ENCODE results near the gene GNG13.
"Not testable (repeated sequence)": the region's sequence is repeated elsewhere in the genome, so short reads cannot be mapped to it uniquely, and the experiment has no call there.

The GNG13 gene

GRCh38 chr16:778447-778846 is 22.1 kb downstream of the GNG13 start:
- no peaks in the 10 kb centered on the region for H3K4me1 ChIP-seq (ENCODE audit: control insufficient read depth, insufficient read depth, low read length)
- no peaks in the 10 kb centered on the region for H3K36me3 ChIP-seq (ENCODE audit: control insufficient read depth, insufficient read depth, low read length)
- H3K27ac ChIP-seq (ENCODE audit: insufficient read depth, low read depth, low read length, poor library complexity, severe bottlenecking), result no peak overlapping the region
- no peak overlapping the region for H3K4me3 ChIP-seq (ENCODE audit: insufficient read depth, low read depth, low read length)
- 86 to 88% methylated on average over 11 of the region's 11 CpGs for WGBS, 2 experiments
- peaks cover 9% of the 10 kb centered on the region for H3K27me3 ChIP-seq (ENCODE audit: control insufficient read depth, insufficient read depth, low read length, poor library complexity, severe bottlenecking)
- no peaks in the 10 kb centered on the region for H3K9me3 ChIP-seq (ENCODE audit: control insufficient read depth, low read length)

- Histone ChIP-seq H3K4me3 (ENCODE audit: insufficient read depth, low read depth, low read length) (no peak overlapping the region), H3K9me3 (ENCODE audit: control insufficient read depth, low read length) (no peaks in the 10 kb centered on the region), H3K27me3 (ENCODE audit: control insufficient read depth, insufficient read depth, low read length, poor library complexity, severe bottlenecking) (peaks cover 9% of the 10 kb centered on the region), H3K27ac (ENCODE audit: insufficient read depth, low read depth, low read length, poor library complexity, severe bottlenecking) (no peak overlapping the region), H3K4me1 (ENCODE audit: control insufficient read depth, insufficient read depth, low read length) (no peaks in the 10 kb centered on the region), H3K36me3 (ENCODE audit: control insufficient read depth, insufficient read depth, low read length) (no peaks in the 10 kb centered on the region)
- 69 to 75% methylated on average over 16 of the region's 16 CpGs for WGBS, 2 experiments
Measured at GRCh38 chr16:777826-778225, 22.7 kb downstream of the GNG13 start.

DNA sequence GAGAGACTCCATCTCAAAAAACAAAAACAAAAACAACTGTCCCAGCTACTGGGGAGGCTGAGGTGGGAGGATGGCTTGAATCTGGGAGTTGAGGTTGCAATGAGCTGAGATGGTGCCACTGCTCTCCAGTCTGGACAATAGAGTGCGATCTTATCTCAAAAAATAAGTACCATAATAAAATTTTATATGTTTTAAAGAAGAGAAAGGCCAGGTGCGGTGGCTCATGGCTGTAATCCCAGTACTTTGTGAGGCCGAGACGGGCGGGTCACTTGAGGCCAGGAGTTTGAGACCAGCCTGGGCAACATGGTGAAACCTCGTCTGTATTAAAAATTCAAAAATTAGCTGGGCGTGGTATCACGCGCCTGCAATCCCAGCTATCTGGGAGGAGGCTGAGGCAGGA is 23.7 kb downstream of the GNG13 start:
- Histone ChIP-seq H3K4me1 (ENCODE audit: control insufficient read depth, insufficient read depth, low read length) (no peaks in the 10 kb centered on the region), H3K4me3 (ENCODE audit: insufficient read depth, low read depth, low read length) (no peak overlapping the region), H3K27me3 (ENCODE audit: control insufficient read depth, insufficient read depth, low read length, poor library complexity, severe bottlenecking) (peaks cover 9% of the 10 kb centered on the region), H3K36me3 (ENCODE audit: control insufficient read depth, insufficient read depth, low read length) (no peaks in the 10 kb centered on the region), H3K27ac (ENCODE audit: insufficient read depth, low read depth, low read length, poor library complexity, severe bottlenecking) (no peak overlapping the region), H3K9me3 (ENCODE audit: control insufficient read depth, low read length) (no peaks in the 10 kb centered on the region)
- WGBS, 2 experiments, result 90 to 94% methylated on average over 9 of the region's 9 CpGs

DNA sequence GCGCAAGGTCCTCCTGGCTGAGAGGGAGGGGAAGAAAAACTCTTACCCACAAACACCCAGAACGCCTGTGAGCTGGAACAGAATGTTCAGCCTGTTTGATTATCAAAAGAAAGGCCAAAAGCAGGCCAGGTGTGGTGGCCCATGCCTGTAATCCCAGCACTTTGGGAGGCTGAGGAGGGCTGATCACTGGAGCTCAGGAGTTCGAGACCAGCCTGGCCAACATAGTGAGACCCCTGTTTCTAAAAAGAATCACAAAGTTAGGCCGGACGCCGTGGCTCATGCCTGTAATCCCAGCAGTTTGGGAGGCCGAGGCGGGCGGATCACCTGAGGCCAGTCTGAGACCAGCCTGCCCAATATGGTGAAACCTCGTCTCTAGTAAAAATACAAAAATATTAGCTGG is 24.2 kb downstream of the GNG13 start:
- not testable (repeated sequence) for H3K27me3 ChIP-seq (ENCODE audit: control insufficient read depth, insufficient read depth, low read length, poor library complexity, severe bottlenecking); H3K4me3 ChIP-seq (ENCODE audit: insufficient read depth, low read depth, low read length); H3K4me1 ChIP-seq (ENCODE audit: control insufficient read depth, insufficient read depth, low read length); H3K9me3 ChIP-seq (ENCODE audit: control insufficient read depth, low read length); H3K36me3 ChIP-seq (ENCODE audit: control insufficient read depth, insufficient read depth, low read length); H3K27ac ChIP-seq (ENCODE audit: insufficient read depth, low read depth, low read length, poor library complexity, severe bottlenecking)
- 91 to 92% methylated on average over 10 of the region's 10 CpGs for WGBS, 2 experiments

DNA sequence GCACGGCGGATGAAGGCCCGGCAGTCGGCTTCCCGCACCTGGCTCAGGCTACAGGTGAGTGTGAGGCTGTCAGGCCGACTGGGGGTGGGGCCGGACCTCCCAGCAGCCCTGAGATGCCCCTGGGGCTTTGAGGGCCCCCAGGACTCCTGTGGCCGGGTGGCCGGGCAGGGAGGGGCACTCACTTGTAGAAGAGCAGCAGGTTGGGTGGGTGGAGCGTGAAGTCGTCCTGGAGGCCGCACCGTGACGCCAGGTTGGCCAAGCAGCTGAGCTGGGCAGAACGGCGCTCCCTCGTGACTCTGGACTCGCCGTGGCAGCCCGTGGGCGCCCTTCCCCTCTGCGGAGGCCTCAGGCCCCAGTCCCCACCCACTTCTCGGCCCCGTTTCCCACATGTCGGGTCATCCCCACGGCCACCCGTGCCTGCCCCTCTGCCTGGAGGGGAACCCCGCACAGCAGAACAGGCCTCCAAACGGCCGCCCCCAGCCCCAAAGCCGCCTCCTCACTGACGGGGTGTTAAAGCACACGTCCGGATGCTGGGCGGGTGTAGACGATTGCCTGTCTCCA is 25.2 kb downstream of the GNG13 start:
- no peaks in the 10 kb centered on the region for H3K9me3 ChIP-seq (ENCODE audit: control insufficient read depth, low read length)
- H3K36me3 ChIP-seq (ENCODE audit: control insufficient read depth, insufficient read depth, low read length), result no peaks in the 10 kb centered on the region
- H3K27ac ChIP-seq (ENCODE audit: insufficient read depth, low read depth, low read length, poor library complexity, severe bottlenecking), result no peak overlapping the region
- H3K4me1 ChIP-seq (ENCODE audit: control insufficient read depth, insufficient read depth, low read length), result no peaks in the 10 kb centered on the region
- 91% methylated on average over 36 of the region's 36 CpGs for WGBS, 2 experiments
- peaks cover 7% of the 10 kb centered on the region for H3K27me3 ChIP-seq (ENCODE audit: control insufficient read depth, insufficient read depth, low read length, poor library complexity, severe bottlenecking)
- no peak overlapping the region for H3K4me3 ChIP-seq (ENCODE audit: insufficient read depth, low read depth, low read length)

DNA sequence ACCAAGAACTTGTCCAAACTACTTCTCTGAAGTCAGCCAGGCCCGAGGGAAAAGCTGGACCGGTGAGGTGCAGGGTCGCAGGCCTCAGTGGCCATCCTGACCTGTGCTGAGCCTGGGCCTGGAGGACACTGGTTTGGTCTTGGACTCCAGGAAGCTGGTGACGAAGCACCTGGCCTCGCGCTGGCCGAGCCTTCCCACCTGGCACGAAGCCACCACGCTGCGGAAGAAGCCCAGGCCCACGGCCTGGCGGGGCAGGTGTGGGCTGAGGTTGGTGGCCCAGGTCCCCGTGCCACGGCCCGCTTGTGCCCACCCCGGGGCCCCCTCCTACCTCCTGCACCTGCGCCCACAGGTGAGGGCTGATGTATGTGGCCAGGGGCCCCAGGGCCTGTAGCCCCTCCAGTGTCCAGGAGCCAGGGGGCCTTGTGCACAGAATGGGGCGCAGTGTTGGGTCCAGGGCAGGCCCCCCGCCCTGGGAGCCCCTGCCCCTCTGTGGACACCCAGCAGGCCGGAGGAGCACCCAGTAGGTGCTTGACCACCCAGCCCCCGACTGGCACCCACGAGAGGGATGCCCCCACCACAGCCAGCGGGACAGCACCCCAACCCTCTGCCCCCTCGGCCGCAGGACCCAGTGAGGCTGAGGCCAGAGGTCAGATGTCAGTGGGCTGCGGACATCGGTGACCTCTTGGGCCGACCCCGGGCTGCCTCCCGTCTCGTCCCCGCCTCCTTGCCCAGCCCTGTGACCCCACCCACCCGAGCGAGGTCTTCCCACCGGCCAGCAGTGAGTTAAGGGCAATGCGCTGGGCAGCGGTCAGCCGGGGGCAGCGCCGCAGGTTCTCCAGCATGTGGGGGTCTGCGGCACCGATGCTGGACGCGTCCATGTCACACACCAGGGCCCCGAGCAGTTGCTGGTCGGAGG is 26.2 kb downstream of the GNG13 start:
- H3K27me3 ChIP-seq (ENCODE audit: control insufficient read depth, insufficient read depth, low read length, poor library complexity, severe bottlenecking), result peaks cover 6% of the 10 kb centered on the region
- H3K27ac ChIP-seq (ENCODE audit: insufficient read depth, low read depth, low read length, poor library complexity, severe bottlenecking), result no peak overlapping the region
- H3K4me3 ChIP-seq (ENCODE audit: insufficient read depth, low read depth, low read length), result no peak overlapping the region
- H3K4me1 ChIP-seq (ENCODE audit: control insufficient read depth, insufficient read depth, low read length), result no peaks in the 10 kb centered on the region
- no peaks in the 10 kb centered on the region for H3K9me3 ChIP-seq (ENCODE audit: control insufficient read depth, low read length)
- no peaks in the 10 kb centered on the region for H3K36me3 ChIP-seq (ENCODE audit: control insufficient read depth, insufficient read depth, low read length)
- 92 to 93% methylated on average over 46 of the region's 46 CpGs for WGBS, 2 experiments

GRCh38 chr16:772959-773358 is 27.6 kb downstream of the GNG13 start:
- no peak overlapping the region for H3K27ac ChIP-seq (ENCODE audit: insufficient read depth, low read depth, low read length, poor library complexity, severe bottlenecking)
- no peaks in the 10 kb centered on the region for H3K36me3 ChIP-seq (ENCODE audit: control insufficient read depth, insufficient read depth, low read length)
- no peaks in the 10 kb centered on the region for H3K27me3 ChIP-seq (ENCODE audit: control insufficient read depth, insufficient read depth, low read length, poor library complexity, severe bottlenecking)
- H3K4me3 ChIP-seq (ENCODE audit: insufficient read depth, low read depth, low read length), result no peak overlapping the region
- H3K4me1 ChIP-seq (ENCODE audit: control insufficient read depth, insufficient read depth, low read length), result no peaks in the 10 kb centered on the region
- 93 to 94% methylated on average over 18 of the region's 18 CpGs for WGBS, 2 experiments
- H3K9me3 ChIP-seq (ENCODE audit: control insufficient read depth, low read length), result no peaks in the 10 kb centered on the region

GRCh38 chr16:770411-770810 is 30.1 kb downstream of the GNG13 start:
- 98 to 100% methylated on average over 1 to 9 of the region's 13 CpGs for WGBS, 2 experiments
- no peaks in the 10 kb centered on the region for H3K4me1 ChIP-seq (ENCODE audit: control insufficient read depth, insufficient read depth, low read length)

GRCh38 chr16:769934-770333 is 30.6 kb downstream of the GNG13 start:
- WGBS, 2 experiments, result 90 to 92% methylated on average over 19 of the region's 19 CpGs
- no peaks in the 10 kb centered on the region for H3K27me3 ChIP-seq (ENCODE audit: control insufficient read depth, insufficient read depth, low read length, poor library complexity, severe bottlenecking)
- H3K27ac ChIP-seq (ENCODE audit: insufficient read depth, low read depth, low read length, poor library complexity, severe bottlenecking), result no peak overlapping the region
- no peak overlapping the region for H3K4me3 ChIP-seq (ENCODE audit: insufficient read depth, low read depth, low read length)
- no peaks in the 10 kb centered on the region for H3K9me3 ChIP-seq (ENCODE audit: control insufficient read depth, low read length)
- H3K36me3 ChIP-seq (ENCODE audit: control insufficient read depth, insufficient read depth, low read length), result no peaks in the 10 kb centered on the region
- H3K4me1 ChIP-seq (ENCODE audit: control insufficient read depth, insufficient read depth, low read length), result no peaks in the 10 kb centered on the region

More at GRCh38 chr16:770411-770810, 30.1 kb downstream of the GNG13 start:
- no peak overlapping the region for H3K4me3 ChIP-seq (ENCODE audit: insufficient read depth, low read depth, low read length)
- H3K36me3 ChIP-seq (ENCODE audit: control insufficient read depth, insufficient read depth, low read length), result no peaks in the 10 kb centered on the region
- no peaks in the 10 kb centered on the region for H3K9me3 ChIP-seq (ENCODE audit: control insufficient read depth, low read length)
- no peaks in the 10 kb centered on the region for H3K27me3 ChIP-seq (ENCODE audit: control insufficient read depth, insufficient read depth, low read length, poor library complexity, severe bottlenecking)
- H3K27ac ChIP-seq (ENCODE audit: insufficient read depth, low read depth, low read length, poor library complexity, severe bottlenecking), result no peak overlapping the region

DNA sequence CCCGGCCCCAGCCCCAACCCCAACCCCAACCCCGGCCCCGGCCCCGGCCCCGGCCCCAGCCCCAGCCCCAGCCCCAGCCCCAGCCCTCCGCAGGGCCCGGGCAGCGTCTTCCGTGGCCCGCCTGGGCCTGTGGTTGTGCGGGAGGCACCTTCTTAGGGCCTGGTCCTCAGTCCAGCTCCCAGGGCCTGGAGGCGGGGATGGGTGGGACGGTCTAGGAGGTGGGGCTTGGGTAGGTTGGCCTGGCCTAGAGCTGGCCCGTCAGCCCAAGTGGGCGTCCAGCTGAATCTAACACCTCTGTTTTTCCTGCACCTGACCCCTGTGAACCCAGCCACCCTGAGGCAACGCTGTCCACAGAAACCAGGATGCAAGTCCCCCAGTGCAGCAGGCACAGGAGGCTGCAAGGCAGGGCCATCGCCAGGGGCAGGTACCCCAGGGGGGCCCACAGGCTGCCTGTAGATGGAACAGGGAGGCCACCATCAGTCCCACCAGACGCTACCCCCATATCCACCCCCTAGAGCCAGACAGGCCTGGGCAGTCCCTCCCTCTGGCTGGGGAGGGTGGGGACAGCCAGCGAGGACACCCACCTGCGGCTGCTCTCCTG is 31.2 kb downstream of the GNG13 start:
- Histone ChIP-seq H3K9me3 (ENCODE audit: control insufficient read depth, low read length) (no peaks in the 10 kb centered on the region), H3K27ac (ENCODE audit: insufficient read depth, low read depth, low read length, poor library complexity, severe bottlenecking) (no peak overlapping the region), H3K36me3 (ENCODE audit: control insufficient read depth, insufficient read depth, low read length) (no peaks in the 10 kb centered on the region), H3K4me1 (ENCODE audit: control insufficient read depth, insufficient read depth, low read length) (no peaks in the 10 kb centered on the region), H3K27me3 (ENCODE audit: control insufficient read depth, insufficient read depth, low read length, poor library complexity, severe bottlenecking) (no peaks in the 10 kb centered on the region), H3K4me3 (ENCODE audit: insufficient read depth, low read depth, low read length) (no peak overlapping the region)
- 92 to 93% methylated on average over 18 to 20 of the region's 20 CpGs for WGBS, 2 experiments
